Astrocyte (in vitro differentiated cells and primary cell): Measurements from ENCODE around the gene PKNOX2.

Experiments used
- EZH2 ChIP-seq: IDR thresholded peaks from 2 replicates; pipeline ENCODE4 v1.6.1; 2012; ENCODE audit warnings: mild to moderate bottlenecking, low read length, inconsistent platforms; ENCODE audit not compliant: insufficient read depth
- TF ChIP-seq, protein P1 (sequence below): IDR thresholded peaks from 2 replicates; pipeline ENCODE4 v1.5.1; 2011; ENCODE audit warnings: low read depth, mild to moderate bottlenecking, inconsistent platforms, low read length, moderate library complexity; ENCODE audit not compliant: insufficient read depth

DNA sequence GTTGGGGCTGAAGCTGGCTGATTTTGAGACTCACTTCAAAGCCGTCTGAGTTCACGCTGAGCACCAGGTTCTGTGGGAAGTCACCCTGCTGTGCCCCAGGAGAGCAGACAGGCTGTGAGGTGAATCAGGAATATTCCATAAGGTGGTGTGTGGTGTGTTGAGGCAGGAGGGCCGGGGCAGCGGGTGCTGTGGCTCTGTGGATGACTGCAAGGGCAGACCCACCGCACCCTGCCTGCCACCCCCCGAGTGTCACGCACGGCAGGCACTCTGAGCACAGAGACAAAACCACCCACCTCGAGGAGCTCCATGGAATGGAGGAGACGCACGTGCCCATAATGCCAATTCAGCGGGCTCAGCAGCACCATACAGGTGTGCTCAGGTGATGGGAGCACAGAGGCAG, 147.8 kb downstream of the PKNOX2 start:
- TF ChIP-seq, protein P1, sequence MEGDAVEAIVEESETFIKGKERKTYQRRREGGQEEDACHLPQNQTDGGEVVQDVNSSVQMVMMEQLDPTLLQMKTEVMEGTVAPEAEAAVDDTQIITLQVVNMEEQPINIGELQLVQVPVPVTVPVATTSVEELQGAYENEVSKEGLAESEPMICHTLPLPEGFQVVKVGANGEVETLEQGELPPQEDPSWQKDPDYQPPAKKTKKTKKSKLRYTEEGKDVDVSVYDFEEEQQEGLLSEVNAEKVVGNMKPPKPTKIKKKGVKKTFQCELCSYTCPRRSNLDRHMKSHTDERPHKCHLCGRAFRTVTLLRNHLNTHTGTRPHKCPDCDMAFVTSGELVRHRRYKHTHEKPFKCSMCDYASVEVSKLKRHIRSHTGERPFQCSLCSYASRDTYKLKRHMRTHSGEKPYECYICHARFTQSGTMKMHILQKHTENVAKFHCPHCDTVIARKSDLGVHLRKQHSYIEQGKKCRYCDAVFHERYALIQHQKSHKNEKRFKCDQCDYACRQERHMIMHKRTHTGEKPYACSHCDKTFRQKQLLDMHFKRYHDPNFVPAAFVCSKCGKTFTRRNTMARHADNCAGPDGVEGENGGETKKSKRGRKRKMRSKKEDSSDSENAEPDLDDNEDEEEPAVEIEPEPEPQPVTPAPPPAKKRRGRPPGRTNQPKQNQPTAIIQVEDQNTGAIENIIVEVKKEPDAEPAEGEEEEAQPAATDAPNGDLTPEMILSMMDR: no peak
- TF ChIP-seq EZH2: no peak
